ENCODE results near the gene STYXL2.

The STYXL2 gene

GRCh38 chr1:167127661-167128060 lies 33.8 kb downstream of the STYXL2 start:
- Histone ChIP-seq H3K4me3 (no peak overlapping the region), H3K36me3 (ENCODE audit: insufficient read depth, low read length) (no peaks in the 10 kb centered on the region), H3K27ac (no peak overlapping the region), H3K9me3 (ENCODE audit: low read depth, low read length) (no peaks in the 10 kb centered on the region), H3K9ac (ENCODE audit: insufficient read length) (no peak overlapping the region)
- DNase-seq (ENCODE audit: low read depth, low spot score) = no peak
- TF ChIP-seq EZH2 (IDR thresholded peaks at IDR 0.05) (no peak), FOXP2 (optimal IDR thresholded peaks at IDR 0.05; ENCODE audit: control extremely low read depth, extremely low read length, insufficient read depth) (no peak), POLR2AphosphoS5 (IDR thresholded peaks at IDR 0.05; ENCODE audit: borderline replicate concordance, low read depth, low read length) (no peak)

DNA sequence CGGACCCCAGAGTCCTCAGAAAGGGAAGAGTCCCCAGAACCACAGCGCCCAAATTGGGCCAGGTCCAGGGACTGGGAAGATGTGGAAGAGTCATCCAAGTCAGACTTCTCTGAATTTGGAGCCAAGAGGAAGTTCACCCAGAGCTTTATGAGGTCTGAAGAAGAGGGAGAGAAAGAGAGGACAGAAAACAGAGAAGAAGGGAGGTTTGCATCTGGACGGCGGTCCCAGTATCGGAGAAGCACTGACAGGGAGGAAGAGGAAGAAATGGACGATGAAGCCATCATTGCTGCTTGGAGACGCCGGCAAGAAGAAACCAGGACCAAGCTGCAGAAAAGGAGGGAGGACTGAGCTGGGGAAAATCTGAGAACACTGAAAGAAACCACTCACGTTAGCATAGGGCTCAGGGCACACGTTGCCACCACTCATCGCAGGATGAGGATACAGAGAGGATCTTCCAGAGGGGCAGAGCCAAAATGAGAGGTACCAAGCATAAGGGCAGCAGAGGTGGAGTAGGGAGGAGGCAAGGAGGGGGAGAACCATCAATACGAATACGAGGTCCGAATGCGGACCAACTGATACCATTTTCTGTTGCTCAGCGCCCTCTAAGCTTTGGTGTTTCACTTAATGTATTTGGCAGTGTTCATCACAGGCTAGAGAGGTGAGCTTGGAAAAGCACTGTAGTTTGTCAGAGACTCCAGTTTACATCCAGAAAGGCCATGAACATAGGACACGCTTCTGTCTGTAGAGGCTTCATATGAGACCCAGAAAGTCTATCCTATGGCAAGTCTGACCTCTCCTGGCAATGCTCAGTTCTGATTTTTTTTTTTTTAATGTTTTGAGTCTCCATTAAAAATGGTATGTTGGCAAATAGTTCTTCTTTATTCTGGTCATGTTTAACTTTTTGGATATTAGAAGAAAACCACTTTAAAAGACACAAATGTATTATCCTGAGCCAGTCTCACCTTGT lies 34.7 kb downstream of the STYXL2 start:
- Histone ChIP-seq H3K27ac (no peak overlapping the region), H3K4me3 (no peak overlapping the region), H3K36me3 (ENCODE audit: insufficient read depth, low read length) (no peaks in the 10 kb centered on the region), H3K9me3 (ENCODE audit: low read depth, low read length) (no peaks in the 10 kb centered on the region), H3K9ac (ENCODE audit: insufficient read length) (no peak overlapping the region)
- no peak for TF ChIP-seq FOXP2 (optimal IDR thresholded peaks at IDR 0.05; ENCODE audit: control extremely low read depth, extremely low read length, insufficient read depth)
- no peak for TF ChIP-seq POLR2AphosphoS5 (IDR thresholded peaks at IDR 0.05; ENCODE audit: borderline replicate concordance, low read depth, low read length)
- TF ChIP-seq EZH2 (IDR thresholded peaks at IDR 0.05) = no peak
- no peak for DNase-seq (ENCODE audit: low read depth, low spot score)

DNA sequence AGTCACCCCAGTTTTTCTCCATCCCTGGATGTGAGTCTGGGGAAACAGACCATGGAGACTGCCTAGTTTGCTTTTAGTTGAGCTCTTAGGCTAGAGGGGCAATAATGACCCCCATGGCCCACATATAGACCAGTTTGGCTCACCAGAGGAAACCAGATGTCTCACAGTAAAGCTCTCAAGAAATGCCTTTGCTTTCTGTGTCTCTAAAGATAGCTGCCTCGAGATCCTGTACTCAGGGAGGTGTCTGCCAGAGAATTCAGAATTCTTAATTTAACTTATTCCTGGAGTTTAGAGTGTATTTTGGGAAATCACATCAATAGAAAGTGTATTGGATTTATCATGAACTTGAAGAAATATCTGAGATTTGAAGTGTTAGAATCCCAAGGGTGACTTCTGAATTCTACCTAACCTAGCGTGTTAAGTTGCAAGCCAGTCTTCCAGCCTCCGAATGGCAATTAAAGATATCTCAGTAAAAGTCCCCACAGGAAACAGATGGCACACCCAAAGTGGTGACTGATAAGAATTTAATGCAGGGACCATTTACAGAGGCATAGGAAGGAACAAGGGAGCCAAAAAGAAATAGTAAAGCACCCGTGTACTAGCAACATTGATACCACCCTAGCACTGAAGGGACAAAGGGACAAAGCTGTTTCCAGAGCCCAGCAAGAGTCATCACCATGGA lies 37.1 kb downstream of the STYXL2 start:
- TF ChIP-seq FOXP2 (optimal IDR thresholded peaks at IDR 0.05; ENCODE audit: control extremely low read depth, extremely low read length, insufficient read depth) = no peak
- no peak for TF ChIP-seq POLR2AphosphoS5 (IDR thresholded peaks at IDR 0.05; ENCODE audit: borderline replicate concordance, low read depth, low read length)
- TF ChIP-seq EZH2 (IDR thresholded peaks at IDR 0.05) = no peak
- H3K9ac ChIP-seq (ENCODE audit: insufficient read length) = no peak overlapping the region

GRCh38 chr1:167132301-167133010 lies 38.6 kb downstream of the STYXL2 start:
- Histone ChIP-seq H3K36me3 (ENCODE audit: insufficient read depth, low read length) (no peaks in the 10 kb centered on the region), H3K9ac (ENCODE audit: insufficient read length) (no peak overlapping the region), H3K9me3 (ENCODE audit: low read depth, low read length) (no peaks in the 10 kb centered on the region), H3K27ac (no peak overlapping the region), H3K4me3 (no peak overlapping the region)
- TF ChIP-seq POLR2AphosphoS5 (IDR thresholded peaks at IDR 0.05; ENCODE audit: borderline replicate concordance, low read depth, low read length) (no peak), EZH2 (IDR thresholded peaks at IDR 0.05) (no peak), FOXP2 (optimal IDR thresholded peaks at IDR 0.05; ENCODE audit: control extremely low read depth, extremely low read length, insufficient read depth) (no peak)
- DNase-seq (ENCODE audit: low read depth, low spot score) = no peak

More for the DNA sequence above, 37.1 kb downstream of the STYXL2 start:
- H3K4me3 ChIP-seq = no peak overlapping the region
- no peak for DNase-seq (ENCODE audit: low read depth, low spot score)
- H3K9me3 ChIP-seq (ENCODE audit: low read depth, low read length) = no peaks in the 10 kb centered on the region
- H3K27ac ChIP-seq = no peak overlapping the region
- H3K36me3 ChIP-seq (ENCODE audit: insufficient read depth, low read length) = no peaks in the 10 kb centered on the region

DNA sequence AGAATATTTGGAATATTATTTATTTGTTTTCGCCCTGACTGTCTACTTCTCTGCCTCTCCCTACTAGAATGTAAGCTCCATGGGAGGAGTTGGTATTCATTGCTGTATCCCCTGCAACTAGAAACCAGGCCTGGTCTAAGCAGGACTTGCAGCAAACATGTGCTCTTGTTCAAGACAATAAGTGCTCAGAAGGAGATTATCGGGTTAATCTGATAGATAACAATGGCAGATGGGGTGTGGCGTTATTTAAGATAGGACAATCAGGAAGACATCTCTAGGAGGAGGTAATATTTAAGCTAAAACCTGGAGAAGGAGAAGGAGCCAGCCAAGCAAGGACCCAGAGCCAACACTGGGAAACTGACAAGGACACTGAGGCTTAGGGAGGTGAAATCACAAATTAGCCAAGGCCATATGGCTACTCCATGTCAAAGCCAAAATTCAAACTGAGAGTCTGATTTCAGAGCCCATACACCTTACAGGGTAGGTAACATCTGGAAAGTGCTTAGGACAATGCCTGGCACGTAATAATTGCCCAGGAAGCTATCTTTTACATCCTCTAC lies 41.5 kb downstream of the STYXL2 start:
- Histone ChIP-seq H3K9me3 (ENCODE audit: low read depth, low read length) (no peaks in the 10 kb centered on the region), H3K27ac (no peak overlapping the region), H3K9ac (ENCODE audit: insufficient read length) (no peak overlapping the region), H3K36me3 (ENCODE audit: insufficient read depth, low read length) (no peaks in the 10 kb centered on the region), H3K4me3 (no peak overlapping the region)
- DNase-seq (ENCODE audit: low read depth, low spot score) = no peak
- TF ChIP-seq EZH2 (IDR thresholded peaks at IDR 0.05) = no peak
- TF ChIP-seq POLR2AphosphoS5 (IDR thresholded peaks at IDR 0.05; ENCODE audit: borderline replicate concordance, low read depth, low read length) = no peak
- no peak for TF ChIP-seq FOXP2 (optimal IDR thresholded peaks at IDR 0.05; ENCODE audit: control extremely low read depth, extremely low read length, insufficient read depth)

DNA sequence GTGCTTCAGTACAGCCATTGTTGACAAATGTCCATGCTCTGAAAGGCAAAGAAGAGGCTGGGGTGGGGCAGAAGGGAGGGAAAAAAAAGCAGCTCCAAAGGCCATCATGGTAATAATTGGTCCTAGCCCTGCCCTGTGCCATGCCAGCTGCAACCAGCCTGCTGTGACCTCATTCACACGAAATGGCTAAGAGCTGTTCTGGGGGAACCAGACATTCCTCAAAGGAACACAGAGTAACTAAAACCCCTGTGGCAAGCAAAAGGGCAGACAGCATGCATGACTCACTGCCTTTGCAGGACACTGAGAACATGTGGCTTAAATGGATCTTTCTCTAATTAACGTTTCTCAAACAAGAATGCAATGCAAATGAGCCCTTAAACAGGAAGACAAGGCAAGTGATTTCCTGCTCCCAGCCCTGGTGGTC lies 42.3 kb downstream of the STYXL2 start:
- no peak for DNase-seq (ENCODE audit: low read depth, low spot score)
- Histone ChIP-seq H3K9ac (ENCODE audit: insufficient read length) (no peak overlapping the region), H3K4me3 (no peak overlapping the region), H3K36me3 (ENCODE audit: insufficient read depth, low read length) (no peaks in the 10 kb centered on the region), H3K9me3 (ENCODE audit: low read depth, low read length) (no peaks in the 10 kb centered on the region), H3K27ac (no peak overlapping the region)
- TF ChIP-seq EZH2 (IDR thresholded peaks at IDR 0.05) (no peak), POLR2AphosphoS5 (IDR thresholded peaks at IDR 0.05; ENCODE audit: borderline replicate concordance, low read depth, low read length) (no peak), FOXP2 (optimal IDR thresholded peaks at IDR 0.05; ENCODE audit: control extremely low read depth, extremely low read length, insufficient read depth) (no peak)

- Histone ChIP-seq H3K36me3 (ENCODE audit: insufficient read depth, low read length) (no peaks in the 10 kb centered on the region), H3K27ac (no peak overlapping the region), H3K9ac (ENCODE audit: insufficient read length) (no peak overlapping the region), H3K4me3 (no peak overlapping the region), H3K9me3 (ENCODE audit: low read depth, low read length) (no peaks in the 10 kb centered on the region)
- DNase-seq (ENCODE audit: low read depth, low spot score) = no peak
- TF ChIP-seq EZH2 (IDR thresholded peaks at IDR 0.05) = no peak
- no peak for TF ChIP-seq FOXP2 (optimal IDR thresholded peaks at IDR 0.05; ENCODE audit: control extremely low read depth, extremely low read length, insufficient read depth)
- no peak for TF ChIP-seq POLR2AphosphoS5 (IDR thresholded peaks at IDR 0.05; ENCODE audit: borderline replicate concordance, low read depth, low read length)
Observed at GRCh38 chr1:167136806-167137205, 42.9 kb downstream of the STYXL2 start.
